Right kidney (tissue), 1 donor: Measurements from ENCODE around the gene C1orf52.
"Not testable (repeated sequence)": the region's sequence is repeated elsewhere in the genome, so short reads cannot be mapped to it uniquely, and the experiment has no call there.

Experiments
- DNase-seq: peaks from one replicate; pipeline ENCODE4 v3.0.0-alpha.2; 2016

C1orf52 gene

DNA sequence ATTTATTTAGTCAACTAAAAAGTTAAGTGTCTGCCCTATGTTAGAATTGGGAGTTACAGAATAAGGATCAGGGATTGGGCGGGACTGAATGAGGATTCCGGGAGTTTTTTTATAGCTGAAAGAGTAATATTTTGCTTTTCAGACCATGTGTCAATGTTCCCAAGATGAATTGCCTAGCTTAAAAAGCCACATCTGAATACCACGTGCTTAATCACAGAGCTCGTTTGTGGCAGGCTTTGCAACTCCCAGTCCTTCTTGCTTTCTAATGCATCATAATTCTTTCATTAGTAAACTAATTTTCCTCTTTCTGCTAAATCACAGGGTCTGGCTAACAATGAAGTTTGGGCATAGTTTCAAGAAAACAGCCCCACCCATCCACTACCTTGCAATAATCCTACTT, 21.2 kb upstream of the C1orf52 start:
- no peak for DNase-seq

DNA sequence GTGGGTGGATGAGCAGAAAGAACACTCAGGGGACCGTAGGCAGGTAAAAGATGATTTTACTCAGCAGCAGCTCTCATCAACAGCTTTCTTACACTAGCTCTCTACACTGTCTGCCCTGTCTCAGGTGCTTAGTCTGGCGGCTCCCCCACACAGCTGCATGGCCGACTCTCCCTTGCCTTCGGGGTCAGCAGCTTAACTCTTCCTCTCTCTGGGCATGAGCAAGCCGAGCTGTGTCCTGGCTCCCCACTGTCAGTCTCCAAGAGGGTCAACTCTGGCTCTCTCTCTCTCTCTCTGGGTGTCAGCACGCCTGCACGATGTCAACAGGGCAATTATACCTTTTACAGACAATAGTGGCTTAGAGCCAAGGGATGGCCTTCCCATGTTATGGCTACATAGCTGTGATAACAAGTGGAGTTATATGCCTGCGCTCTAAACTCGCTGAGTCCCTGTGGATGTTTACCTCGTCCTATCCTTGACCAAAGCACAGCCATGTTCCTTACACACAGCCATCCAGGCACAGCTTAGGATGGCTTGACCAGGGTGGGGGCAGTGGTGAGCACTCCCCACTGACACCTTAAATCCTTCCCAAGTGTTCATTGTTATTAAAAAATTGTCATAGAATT, 20.1 kb upstream of the C1orf52 start:
- DNase-seq: peak; percentile 17

DNA sequence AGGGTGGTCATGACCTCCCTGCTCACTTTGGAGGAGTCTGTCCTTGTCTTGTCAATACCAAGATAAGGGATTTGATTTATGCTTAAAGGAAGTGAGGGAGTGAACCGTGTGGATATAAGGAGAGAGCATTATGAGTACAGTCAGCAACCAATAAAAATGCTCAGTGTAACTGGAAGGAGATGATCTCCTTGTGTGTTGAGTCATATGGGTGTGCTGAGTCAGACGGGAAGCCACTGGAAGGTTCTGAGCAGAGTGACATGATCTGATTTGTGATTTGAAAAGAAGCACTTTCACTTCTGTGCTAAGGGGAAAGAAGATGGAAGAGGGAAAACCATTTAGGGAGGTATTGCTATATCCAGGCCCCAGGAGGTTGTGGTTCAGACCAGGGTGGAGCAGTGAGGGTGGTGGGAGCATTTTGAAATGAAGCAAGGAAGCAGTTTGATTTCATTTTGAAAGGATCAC, 19.4 kb upstream of the C1orf52 start:
- no peak for DNase-seq

DNA sequence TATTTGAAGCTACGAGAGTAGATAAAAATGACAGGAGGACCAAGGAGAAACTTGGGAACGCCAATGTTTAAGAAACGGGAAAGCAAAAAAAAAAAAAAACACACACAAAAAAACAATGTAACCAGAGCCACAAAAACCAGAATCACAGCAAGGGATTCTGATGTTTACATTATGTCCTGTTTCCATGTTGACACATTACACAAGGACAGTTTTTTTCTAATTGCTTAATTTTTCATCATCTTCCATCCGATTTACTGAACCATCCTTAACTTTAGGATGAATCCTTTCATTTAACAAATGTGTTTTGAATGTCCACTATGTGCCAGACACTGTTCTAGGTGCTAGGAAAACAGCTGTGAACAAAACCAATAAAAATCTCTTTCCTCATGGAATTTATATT, 18.3 kb upstream of the C1orf52 start:
- DNase-seq: no peak

DNA sequence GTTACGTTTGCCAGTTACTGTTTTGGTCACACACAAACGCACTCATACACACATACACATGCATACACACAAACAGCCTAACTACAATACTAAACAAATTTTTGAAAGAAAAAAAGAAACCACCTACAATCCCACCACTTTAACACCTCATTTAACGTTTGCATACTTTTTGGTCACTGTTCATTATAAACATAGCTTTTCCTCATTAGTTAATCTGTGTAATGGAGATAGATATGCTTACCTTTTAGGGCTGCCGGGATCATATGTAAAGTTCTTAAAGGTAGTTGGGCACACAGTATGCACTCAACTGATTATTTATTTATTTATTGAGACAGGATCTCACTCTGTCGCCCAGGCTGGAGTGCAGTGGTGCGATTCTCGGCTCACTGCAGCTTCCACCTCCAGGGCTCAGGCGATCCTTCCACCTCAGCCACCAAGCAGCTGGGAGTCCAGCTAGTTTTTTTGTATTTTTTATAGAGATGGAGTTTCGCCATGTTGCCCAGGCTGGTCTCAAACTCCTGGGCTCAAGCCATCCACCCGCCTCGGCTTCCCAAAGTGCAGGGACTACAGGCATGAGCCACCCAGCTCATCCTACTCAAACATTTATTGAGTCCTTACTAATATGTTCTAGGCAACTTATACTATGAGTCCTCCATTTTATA, 17.6 kb upstream of the C1orf52 start:
- DNase-seq: no peak

DNA sequence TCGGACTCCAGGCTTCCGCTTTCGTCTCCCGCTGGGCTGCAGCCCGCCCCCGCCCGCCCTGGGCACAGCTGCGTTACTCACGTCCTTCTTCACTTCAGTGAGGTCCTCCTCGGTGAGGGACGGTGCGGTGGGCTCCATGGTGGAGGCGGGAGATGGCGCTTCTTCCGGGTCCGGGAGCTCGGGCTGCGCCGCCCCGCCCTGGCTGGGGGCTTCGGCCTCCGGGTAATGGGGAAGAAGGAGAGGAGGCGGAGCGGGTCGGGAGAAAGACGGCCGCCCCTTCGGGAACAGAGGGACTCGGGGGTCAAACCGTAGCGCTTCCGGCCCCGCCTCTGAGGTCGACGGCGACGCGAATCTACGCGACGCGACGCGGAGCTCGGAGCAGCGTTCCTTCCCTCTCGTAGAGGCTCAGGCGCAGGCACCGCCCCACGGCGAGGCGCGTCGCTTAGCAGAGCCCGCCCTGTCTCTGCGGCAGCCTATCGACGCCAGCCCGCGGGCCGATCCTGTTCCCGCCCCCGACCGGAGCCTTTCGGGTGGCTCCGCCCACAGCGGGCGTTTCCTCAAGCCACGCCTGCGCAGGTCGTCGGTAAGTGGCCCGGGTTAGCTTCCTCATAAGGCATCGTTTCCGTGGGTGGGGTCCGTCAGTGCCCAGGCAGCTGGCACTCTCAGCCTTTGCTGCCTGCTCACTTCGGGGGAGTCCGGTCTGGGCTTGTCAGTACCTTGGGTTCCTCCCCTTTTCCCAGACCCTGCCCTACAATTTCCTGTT, 16.9 kb upstream of the C1orf52 start, which contains the start of gene BCL10:
Gene BCL10 (minus strand): TSS at position 418 of the 763 bp plus-strand sequence. CDS start 280 bp downstream, at position 138.
- peak; percentile 96 for DNase-seq

DNA sequence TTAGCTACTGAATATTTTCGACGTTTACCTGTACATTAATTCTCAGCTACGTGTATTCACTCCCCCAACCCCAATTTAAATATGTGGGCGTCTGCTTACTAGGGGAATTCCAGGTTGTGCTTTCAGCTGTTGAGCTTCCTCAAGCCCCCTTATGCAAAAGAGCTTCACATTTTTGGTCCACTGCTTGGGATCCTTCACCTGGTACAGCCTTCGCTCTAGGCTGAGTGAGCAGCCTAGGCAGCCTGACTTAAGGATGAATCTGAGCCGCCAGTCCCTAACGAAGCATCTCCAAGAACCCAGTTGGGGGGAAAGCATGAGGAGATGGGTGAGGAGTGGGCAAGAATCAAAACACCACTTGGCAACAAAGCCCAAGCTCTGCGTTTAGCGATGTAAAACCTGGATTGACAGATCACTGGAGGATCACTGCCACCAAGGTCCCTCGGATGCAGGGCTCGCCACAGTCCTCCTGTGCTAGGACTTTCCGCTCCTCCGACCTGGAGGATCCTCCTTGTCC, 16.3 kb upstream of the C1orf52 start:
- no peak for DNase-seq

DNA sequence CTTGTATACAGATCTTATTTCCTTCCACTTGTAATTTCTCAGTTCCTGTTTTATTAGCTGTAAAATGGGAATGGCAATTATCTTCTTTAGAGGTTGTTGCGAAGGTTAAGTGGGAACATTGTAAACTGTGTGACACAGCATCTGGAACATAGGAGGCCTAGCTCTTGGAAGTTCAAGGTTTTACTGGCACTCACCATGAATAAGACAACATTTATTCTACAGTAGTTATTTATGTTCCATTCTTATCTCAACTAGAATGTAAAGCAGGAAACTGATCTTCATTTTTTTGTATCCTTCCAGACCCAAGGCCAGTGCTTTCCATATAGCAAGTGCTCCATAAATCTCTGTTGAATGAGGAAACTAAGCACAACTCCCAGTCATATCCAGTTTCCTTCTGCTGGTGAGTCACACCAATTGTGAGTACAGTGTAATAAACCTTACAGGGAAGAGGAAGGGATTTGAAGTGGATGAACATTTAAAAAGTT, 15.5 kb upstream of the C1orf52 start:
- no peak for DNase-seq

DNA sequence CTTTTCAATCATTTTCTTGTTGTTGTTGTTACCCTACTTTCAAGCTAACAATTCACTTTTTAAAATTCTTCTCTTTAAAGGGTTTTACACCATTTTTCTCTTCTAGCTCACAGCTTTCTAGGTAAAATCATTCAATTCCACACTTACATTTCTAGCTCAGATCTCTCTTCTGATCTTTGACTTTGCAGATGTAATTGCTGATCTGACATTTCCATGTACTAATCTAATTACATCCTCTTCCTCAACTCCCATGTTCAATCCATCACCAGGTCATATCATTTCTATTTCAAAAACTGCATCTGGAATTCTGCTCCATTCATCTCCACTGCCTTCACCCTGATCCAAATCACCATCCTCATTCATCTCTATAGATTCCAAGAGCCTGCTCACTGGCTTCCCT, 13.9 kb upstream of the C1orf52 start:
- no peak for DNase-seq

DNA sequence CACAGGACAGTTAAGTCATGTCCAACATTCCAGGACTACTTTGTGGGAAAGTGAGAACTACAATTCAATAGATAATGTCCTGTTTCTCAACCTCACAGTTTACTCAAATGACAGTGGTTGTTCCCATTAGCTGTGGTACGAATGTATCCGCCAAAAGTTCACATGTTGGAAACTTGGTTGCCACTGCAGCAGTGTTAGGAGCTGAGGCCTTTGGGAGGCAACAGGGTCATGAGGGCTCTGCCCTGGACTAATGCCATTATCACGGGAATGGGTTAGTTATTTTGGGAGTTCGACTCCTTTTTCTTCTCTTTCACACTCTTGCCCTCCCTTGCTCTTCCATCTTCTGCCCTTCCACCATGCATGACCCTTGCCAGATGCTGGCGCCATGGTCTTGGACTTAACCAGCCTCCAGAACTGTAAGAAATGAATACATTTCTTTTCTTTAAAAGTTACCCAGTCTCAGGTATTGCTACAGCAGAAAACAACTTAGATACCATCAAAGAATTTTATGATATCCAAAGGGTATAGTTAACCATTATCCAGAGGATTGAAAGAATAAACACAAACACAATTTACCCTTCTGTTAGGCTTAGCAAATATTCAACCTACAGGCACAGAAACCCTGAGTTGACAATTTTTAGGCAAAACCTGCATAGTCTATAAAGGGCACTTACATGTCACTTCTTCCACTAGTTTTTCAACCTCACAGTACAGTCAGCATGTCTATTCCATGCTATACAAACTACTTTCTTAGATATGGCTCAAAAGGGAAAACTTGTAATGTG, 9.5 kb upstream of the C1orf52 start:
- no peak for DNase-seq

DNA sequence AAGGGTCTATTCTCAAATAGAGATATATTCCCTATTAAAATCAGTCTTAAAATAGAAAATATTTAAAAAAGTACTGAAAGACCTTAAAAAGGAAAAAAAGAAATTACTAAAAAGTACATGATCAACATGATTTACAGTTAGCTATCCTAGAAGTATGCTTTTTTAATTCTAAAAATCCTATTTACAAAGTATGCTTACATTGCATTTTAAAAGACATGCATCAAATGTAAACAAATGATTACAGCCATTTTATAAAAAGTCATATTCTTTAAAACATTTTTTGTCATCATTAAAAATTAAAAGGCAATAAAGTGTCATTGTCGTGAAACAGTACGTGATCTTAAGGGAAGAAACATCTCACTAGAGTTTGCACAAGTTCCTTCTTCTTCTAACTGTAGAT, 7.9 kb upstream of the C1orf52 start:
- DNase-seq: no peak

DNA sequence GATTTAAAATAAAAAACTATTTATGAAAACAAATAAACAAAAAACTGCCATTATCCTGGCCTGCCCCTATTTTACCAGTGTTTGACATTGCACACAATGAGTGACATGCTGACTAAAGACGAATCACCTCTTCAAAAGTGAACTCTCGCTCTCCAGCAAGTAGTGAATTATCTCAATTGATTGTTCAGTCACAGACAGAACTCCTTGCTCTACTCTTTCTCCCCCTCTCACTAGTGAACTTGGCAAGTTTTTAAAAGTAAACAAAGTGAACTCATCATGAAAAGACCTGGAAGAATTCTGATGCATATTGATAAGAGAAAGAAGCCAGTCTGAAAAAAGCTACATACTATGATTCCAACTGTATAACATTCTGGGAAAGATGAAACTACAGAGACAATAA, 4.7 kb upstream of the C1orf52 start:
- DNase-seq: no peak

DNA sequence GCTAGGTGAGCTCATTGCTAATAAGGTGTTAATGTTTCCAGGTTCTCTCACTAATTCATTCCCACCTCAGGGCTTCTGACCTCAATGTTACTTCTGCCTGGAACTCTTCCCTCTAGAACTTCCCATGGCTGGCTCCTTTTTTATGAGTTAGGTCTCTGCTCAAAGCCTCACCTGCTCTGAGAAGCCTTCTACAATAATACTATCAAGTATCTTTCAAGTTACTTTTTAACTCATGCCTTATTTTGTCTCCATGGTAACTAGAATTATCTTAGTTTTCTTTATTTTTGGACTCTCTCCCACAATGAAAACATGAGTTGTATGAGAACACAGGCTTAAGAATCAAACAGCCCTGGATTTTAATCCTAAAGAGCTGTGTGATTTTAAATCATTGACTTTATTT, 3.5 kb upstream of the C1orf52 start:
- no peak for DNase-seq

DNA sequence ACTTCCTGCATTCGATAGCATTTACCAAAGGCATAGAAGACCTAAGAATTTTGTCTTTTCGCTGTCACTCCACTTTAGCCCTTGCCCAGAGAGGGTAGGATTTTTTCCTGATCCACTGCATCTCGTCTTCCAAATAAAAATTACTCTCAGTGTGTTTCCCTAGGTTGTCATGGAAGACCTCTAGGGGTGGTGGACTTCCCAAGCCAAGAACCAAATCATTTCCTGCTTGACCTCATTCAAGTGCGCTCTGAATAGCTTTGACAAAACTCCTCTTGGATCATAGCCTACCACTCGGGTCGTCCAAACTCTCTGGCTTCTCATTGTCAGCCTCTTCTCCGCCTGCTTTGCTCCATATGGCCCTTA, 431 bp upstream of the C1orf52 start:
- DNase-seq: no peak

DNA sequence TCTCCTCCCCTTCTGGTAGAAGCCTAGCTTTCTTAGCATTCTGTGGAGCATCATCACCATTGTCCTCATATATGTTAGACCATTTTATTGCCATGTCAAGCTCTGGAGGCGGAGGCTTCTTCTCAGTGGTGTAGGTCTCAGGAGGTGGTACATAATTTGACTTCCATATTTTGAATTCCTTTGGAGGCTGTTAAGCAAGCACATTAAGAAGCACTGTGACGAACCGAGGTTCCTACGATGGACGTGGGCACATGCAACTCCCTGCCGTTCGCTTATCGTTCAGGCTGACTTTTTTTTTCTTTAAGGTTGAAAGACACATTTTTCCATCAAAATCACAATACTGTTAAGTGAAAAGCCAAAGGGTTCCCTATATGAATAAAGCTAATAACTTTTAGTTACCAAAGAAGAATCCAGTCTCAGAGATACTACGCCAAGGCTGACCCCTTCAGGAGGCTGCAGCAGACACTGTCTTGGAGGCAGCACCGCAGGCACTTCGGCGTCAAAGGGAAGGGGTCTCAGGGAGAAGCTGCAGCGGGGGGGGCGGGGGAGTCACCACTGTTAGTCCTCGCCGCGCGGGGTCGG, 835 bp downstream of the C1orf52 start:
- peak; percentile 22 for DNase-seq

DNA sequence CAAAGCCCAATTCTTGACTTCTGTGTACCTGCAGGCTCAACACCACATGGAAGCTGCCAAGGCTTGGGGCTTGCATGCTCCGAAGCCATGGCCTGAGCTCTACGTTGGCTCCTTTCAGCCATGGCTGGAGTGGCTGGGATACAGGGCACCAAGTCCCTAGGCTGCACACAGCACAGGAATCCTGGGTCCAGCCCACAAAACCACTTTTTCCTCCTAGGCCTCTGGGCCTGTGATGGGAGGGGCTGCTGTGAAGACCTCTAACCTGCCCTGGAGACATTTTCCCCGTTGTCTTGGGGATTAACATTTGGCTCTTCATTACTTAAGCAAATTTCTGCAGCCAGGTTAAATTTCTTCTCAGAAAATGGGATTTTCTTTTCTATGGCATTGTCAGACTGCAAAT, 10.4 kb downstream of the C1orf52 start:
- not testable (repeated sequence) for DNase-seq

DNA sequence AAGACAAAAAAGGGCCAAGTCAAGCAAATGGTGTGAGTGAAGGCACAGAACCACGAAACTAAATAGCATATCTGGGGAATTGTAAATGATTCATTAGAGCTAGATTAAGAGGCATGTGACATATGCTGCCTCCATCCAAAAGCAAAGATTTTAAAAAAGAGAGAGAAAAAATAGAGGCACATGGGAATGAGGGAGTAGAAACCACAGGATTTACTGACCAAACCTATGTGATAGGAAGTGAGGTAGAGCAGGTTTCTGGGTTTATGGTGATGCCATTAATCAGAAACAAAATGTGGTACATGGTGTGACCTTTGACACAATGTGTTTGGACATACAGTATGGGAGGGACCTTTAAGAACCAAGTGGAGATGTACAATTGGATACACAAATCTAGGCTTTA, 13.6 kb downstream of the C1orf52 start:
- no peak for DNase-seq

DNA sequence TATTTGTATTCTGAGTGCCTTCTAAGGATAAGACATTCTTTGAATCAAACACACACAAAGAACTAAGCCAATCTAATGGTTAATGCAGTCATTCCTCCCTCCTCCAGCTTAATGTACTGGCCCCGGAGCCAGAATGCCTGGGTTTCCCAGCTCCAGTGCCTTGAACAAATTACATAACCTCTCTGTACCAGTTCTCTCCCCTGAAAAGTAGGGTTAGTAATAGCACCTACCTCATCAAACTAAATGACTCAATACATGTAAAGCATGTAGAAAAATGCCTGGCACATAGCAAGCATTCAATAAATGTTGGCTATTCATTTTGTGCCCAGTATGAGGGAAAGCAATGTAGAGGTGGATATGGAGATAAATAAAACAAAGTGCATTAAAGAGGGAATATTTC, 14.0 kb downstream of the C1orf52 start:
- DNase-seq: no peak

DNA sequence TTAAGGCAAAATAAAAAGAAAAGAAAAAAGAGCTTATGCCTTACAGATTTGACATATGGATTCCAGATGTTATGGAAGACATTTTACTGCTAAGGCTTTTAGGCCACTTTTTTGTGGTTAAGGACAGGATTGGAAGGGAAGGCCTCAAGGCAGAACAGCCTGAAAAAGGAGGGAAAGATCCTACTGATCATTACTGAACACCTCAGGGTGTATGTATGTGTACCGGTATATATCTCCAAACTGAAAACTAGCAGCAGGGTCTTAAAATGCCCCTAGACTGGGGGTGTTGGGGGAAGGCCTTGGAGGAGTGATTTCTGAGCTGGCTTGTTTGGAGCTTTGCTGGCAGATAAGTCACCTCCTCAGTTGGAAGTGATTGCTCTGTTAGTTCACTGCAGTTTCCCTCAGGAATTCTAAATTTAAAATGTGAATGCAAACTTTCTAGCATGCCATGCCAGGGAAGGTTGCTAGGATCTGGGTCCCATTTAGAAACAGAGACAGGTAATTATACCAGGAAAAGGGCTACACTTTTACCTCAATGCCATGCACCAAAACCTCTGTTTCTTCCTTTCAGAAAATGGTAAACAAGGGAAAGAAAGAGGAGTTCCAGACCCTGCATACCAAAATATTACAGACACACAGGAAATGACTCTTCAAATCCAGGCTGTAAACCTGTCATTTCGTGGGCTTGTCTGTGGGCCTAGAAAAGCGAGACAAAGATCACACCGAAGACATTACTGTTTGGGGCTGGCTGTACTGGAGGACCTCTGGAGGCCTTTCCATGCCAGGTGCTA, 15.0 kb downstream of the C1orf52 start:
- DNase-seq: no peak

DNA sequence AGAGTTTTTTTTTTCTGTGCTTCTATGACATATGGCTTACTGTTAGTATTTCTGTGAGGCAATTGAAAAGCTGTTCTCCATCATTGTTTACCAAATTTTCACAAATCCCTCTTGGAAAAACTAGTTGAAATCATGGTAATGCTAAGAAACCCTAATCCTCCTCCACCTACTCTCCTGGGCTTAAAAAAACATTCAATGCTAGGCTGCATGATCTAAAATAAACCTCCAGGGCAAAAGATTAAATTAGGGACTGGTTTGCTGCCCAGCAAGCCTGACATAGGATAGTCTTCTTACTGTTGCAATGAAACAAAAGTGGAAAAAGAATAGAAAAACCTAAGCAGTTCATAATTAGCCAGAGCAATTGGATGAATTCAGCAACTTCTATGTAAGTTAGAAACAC, 16.1 kb downstream of the C1orf52 start:
- DNase-seq: no peak

DNA sequence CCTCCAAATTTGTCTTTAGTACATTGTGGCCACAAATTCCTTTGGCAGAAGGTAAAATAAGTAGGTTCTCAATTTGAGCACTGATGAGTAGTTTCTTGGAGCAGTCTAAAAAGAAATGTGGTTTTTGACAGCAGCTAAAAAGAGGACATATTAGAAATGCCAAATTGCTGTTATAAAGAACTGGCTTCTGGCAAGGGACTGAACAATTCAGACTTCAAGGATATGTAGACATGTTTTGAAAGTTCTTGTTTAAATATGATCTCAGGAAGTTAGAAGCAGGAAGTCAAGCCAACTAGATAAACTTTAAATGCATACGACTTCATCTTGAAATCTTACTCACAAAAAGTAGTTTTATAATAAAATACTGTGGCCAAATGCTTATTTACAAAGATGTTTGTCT, 18.8 kb downstream of the C1orf52 start:
- no peak for DNase-seq
